ENCODE measurements around the gene LSM14B. TPM values are rescaled to one million over a fixed set of nuclear protein-coding genes. Genes with fewer than 3 reads are reported as not detected.

LSM14B gene
- total RNA-seq, 1 donor from 2014 or later, result 81.1 TPM

DNA sequence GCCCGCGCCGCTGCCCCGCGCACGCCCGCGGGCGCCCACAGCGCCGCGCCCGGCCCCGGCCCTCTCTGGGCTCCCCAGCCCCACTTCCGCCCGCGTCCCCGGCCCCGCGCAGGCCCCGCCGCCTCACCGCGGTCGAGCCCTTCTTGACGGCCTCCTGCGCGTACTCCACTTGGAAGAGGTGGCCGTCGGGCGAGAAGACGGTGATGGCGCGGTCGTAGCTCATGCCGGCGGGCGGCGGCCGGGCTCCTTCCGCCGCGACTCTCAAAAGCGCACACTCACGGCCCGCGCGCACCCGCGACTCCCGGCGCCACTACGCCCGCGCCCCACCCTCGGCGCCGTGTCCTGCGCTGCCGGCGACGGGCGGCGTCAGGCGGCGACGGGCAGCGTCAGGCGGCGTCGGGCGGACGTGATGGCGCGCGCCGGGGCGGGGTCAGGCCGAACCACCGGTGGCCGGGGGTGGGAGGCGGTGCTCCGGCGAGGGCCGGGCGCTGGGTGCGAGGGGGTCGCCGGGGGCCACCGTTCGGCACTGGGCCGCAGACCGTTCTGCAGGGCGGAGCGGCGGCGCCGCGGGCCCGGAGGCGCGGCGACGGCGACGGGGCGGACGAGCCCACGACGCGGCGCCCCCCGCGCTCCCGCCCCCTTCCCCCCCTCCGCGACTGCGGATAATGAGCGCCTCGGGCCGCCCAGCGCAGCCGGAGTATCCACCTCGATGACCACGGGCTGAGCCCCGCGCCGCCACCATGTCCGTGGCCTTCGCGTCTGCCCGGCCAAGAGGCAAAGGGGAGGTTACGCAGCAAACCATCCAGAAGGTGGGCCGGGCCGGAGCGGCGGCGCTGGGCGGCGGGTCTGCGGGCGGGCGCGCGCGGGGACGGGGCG lies 21.0 kb downstream of the LSM14B start, which contains the start of the genes PSMA7 and SS18L1:
TSS of gene PSMA7 (minus strand) at position 314 of the 876 bp plus-strand sequence. CDS start at position 223, 91 bp downstream.
TSS of gene SS18L1 (plus strand) at position 689 of the 876 bp plus-strand sequence. CDS start at position 741, 52 bp downstream.
- H3K9me3 Mint-ChIP-seq (ENCODE audit: low read depth), result no peaks in the 10 kb centered on the region
- H3K27me3 Mint-ChIP-seq, result no peaks in the 10 kb centered on the region
- peak within 1 kb of the TSS; percentile 84 for H3K4me3 Mint-ChIP-seq (ENCODE audit: low read depth)
- TF ChIP-seq, protein P1, sequence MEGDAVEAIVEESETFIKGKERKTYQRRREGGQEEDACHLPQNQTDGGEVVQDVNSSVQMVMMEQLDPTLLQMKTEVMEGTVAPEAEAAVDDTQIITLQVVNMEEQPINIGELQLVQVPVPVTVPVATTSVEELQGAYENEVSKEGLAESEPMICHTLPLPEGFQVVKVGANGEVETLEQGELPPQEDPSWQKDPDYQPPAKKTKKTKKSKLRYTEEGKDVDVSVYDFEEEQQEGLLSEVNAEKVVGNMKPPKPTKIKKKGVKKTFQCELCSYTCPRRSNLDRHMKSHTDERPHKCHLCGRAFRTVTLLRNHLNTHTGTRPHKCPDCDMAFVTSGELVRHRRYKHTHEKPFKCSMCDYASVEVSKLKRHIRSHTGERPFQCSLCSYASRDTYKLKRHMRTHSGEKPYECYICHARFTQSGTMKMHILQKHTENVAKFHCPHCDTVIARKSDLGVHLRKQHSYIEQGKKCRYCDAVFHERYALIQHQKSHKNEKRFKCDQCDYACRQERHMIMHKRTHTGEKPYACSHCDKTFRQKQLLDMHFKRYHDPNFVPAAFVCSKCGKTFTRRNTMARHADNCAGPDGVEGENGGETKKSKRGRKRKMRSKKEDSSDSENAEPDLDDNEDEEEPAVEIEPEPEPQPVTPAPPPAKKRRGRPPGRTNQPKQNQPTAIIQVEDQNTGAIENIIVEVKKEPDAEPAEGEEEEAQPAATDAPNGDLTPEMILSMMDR (IDR thresholded peaks at IDR 0.05; ENCODE audit: unreplicated experiment), result no peak
- peak within 1 kb of the TSS; percentile 97 for H3K27ac Mint-ChIP-seq
- peaks cover 9% of the 10 kb centered on the region for H3K36me3 Mint-ChIP-seq (ENCODE audit: insufficient read depth)
- H3K4me1 Mint-ChIP-seq (ENCODE audit: low read depth), result peaks cover 29% of the 10 kb centered on the region
- DNase-seq (ENCODE audit: low spot score, unreplicated experiment), result peak; percentile 78

DNA sequence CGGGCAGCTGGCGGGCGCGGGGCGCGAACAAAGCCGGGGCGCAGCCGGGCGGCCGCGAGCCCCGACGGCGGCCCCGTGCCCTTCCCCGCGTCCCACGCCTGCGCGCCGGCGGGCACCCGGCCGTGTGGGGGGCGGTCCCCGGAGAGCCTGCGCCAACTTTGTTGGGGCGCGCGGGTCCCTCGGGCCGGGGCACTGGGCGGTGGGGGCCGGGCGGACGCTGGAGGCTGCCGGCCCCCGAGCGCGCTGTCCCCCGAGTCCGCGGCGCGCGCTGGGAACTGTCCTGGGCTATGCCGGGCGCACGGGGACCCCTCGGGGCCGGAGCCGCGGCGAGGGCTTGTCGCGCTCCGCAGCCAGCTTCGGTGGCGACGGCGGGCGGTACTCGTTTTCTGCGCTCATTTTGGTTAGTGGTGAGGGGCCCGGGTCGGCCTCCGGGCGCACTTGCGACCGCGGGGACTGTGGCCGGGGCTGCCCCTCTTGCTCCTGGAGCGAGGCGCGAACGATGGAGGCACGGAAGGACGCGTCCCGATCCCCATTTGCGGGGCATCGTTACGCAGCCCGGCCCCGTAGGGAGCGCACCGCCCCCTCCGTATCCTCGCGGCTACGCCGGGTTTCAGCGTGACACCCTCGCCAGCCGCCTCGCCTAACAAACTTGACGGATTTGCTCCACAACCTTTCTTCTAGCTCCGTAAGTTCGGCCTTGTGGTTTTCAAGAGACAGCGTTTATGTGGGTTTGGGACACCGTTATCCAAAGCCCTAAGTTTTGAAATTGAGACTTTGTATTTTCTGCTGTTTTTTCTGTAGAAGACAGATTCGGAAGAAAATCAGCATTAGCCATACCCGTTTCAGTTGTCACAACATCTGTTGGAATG lies 21.9 kb downstream of the LSM14B start:
- peaks cover 5% of the 10 kb centered on the region for H3K36me3 Mint-ChIP-seq (ENCODE audit: insufficient read depth)
- TF ChIP-seq, protein P1 (IDR thresholded peaks at IDR 0.05; ENCODE audit: unreplicated experiment), result no peak
- H3K4me3 Mint-ChIP-seq (ENCODE audit: low read depth), result peak overlapping the region; percentile 84
- no peak for DNase-seq (ENCODE audit: low spot score, unreplicated experiment)
- no peaks in the 10 kb centered on the region for H3K9me3 Mint-ChIP-seq (ENCODE audit: low read depth)
- H3K4me1 Mint-ChIP-seq (ENCODE audit: low read depth), result peaks cover 29% of the 10 kb centered on the region
- no peaks in the 10 kb centered on the region for H3K27me3 Mint-ChIP-seq
- peak overlapping the region; percentile 96 for H3K27ac Mint-ChIP-seq

- peaks cover 27% of the 10 kb centered on the region for H3K4me1 Mint-ChIP-seq (ENCODE audit: low read depth)
- no peak overlapping the region for H3K27ac Mint-ChIP-seq
- TF ChIP-seq, protein P1 (IDR thresholded peaks at IDR 0.05; ENCODE audit: unreplicated experiment), result no peak
- H3K4me3 Mint-ChIP-seq (ENCODE audit: low read depth), result peak overlapping the region; percentile 84
- no peaks in the 10 kb centered on the region for H3K9me3 Mint-ChIP-seq (ENCODE audit: low read depth)
- peaks cover 2% of the 10 kb centered on the region for H3K36me3 Mint-ChIP-seq (ENCODE audit: insufficient read depth)
- no peaks in the 10 kb centered on the region for H3K27me3 Mint-ChIP-seq
- DNase-seq (ENCODE audit: low spot score, unreplicated experiment), result no peak
These were observed 23.4 kb downstream of the LSM14B start for GRCh38 chr20:62145688-62146018.

DNA sequence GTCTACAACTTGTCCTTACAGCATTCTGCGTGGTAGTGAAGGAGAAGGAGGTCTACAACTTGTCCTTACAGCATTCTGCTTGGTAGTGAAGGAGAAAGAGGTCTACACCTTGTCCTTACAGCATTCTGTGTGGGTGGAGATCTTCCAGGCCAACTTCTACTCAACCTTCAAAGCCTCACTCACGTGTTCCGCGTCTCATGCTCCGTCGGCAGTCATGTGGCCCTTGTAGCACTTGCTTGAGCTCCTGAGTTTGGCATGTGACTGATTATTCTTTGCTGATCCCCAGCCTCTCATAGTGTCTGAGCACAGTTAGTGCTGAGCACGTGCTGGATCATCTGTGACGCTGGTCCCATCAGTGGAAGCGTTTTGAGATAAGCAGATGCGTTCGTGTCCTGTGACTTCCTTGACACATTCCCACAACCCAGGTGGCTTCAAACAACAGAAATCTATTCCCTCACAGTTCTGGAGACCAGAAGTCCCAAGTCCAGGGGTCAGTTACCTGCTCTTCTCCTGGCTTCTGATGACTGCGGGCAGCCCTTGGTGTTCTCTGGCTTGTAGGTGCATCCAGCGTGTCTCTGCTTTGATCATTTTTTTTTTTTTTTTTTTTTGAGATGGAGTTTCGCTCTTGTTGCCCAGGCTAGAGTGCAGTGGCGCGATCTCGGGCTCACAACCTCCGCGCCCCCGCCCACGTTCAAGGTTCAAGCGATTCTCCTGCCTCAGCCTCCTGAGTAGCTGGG lies 23.9 kb downstream of the LSM14B start:
- peak overlapping the region; percentile 84 for H3K4me3 Mint-ChIP-seq (ENCODE audit: low read depth)
- H3K4me1 Mint-ChIP-seq (ENCODE audit: low read depth), result peaks cover 25% of the 10 kb centered on the region
- no peak for DNase-seq (ENCODE audit: low spot score, unreplicated experiment)
- H3K9me3 Mint-ChIP-seq (ENCODE audit: low read depth), result no peaks in the 10 kb centered on the region
- no peak overlapping the region for H3K27ac Mint-ChIP-seq
- no peaks in the 10 kb centered on the region for H3K27me3 Mint-ChIP-seq
- TF ChIP-seq, protein P1 (IDR thresholded peaks at IDR 0.05; ENCODE audit: unreplicated experiment), result no peak
- H3K36me3 Mint-ChIP-seq (ENCODE audit: insufficient read depth), result no peaks in the 10 kb centered on the region
